A204.1 (cell line): ENCODE measurements around the gene TOGARAM2.

Source experiments
- FAIRE-seq: peaks from 2 replicates; lab custom pipeline; 2012; peaks lifted over from hg19 to GRCh38; lab: Jason Lieb, UNC

The TOGARAM2 gene

GRCh38 chr2:29023188-29023587 lies 42.1 kb downstream of the TOGARAM2 start:
- no peak for FAIRE-seq

- FAIRE-seq = no peak
Measured at GRCh38 chr2:29024882-29025430, 43.9 kb downstream of the TOGARAM2 start.

GRCh38 chr2:29025711-29026110 lies 44.6 kb downstream of the TOGARAM2 start:
- FAIRE-seq = no peak

- FAIRE-seq = no peak
Measured at GRCh38 chr2:29031046-29031445, 49.9 kb downstream of the TOGARAM2 start.

GRCh38 chr2:29032189-29032588 lies 51.1 kb downstream of the TOGARAM2 start:
- FAIRE-seq = no peak

GRCh38 chr2:29033172-29033571 lies 52.1 kb downstream of the TOGARAM2 start:
- no peak for FAIRE-seq

- FAIRE-seq = no peak
Measured at GRCh38 chr2:29033656-29034055, 52.6 kb downstream of the TOGARAM2 start.

- FAIRE-seq = no peak
Measured at GRCh38 chr2:29035016-29035745, 54.1 kb downstream of the TOGARAM2 start.

- FAIRE-seq = no peak
Measured at GRCh38 chr2:29039718-29040480, 58.8 kb downstream of the TOGARAM2 start.

GRCh38 chr2:29040552-29040951 lies 59.5 kb downstream of the TOGARAM2 start:
- FAIRE-seq = no peak

GRCh38 chr2:29041161-29041660 lies 60.1 kb downstream of the TOGARAM2 start:
- no peak for FAIRE-seq

GRCh38 chr2:29042561-29043075 lies 61.5 kb downstream of the TOGARAM2 start:
- no peak for FAIRE-seq

GRCh38 chr2:29044459-29044858 lies 63.4 kb downstream of the TOGARAM2 start:
- no peak for FAIRE-seq

- no peak for FAIRE-seq
Measured at GRCh38 chr2:29046321-29046720, 65.2 kb downstream of the TOGARAM2 start.

- FAIRE-seq = no peak
Measured at GRCh38 chr2:29047083-29047845, 66.2 kb downstream of the TOGARAM2 start.

GRCh38 chr2:29050591-29050990 lies 69.5 kb downstream of the TOGARAM2 start:
- no peak for FAIRE-seq

- FAIRE-seq = no peak
Measured at GRCh38 chr2:29051730-29052129, 70.6 kb downstream of the TOGARAM2 start.

- FAIRE-seq = no peak
Measured at GRCh38 chr2:29052807-29053206, 71.7 kb downstream of the TOGARAM2 start.

GRCh38 chr2:29053223-29053622 lies 72.1 kb downstream of the TOGARAM2 start:
- no peak for FAIRE-seq

- FAIRE-seq = no peak
Measured at GRCh38 chr2:29053670-29054400, 72.7 kb downstream of the TOGARAM2 start.

- no peak for FAIRE-seq
Measured at GRCh38 chr2:29054430-29054829, 73.3 kb downstream of the TOGARAM2 start.

- FAIRE-seq = no peak
Measured at GRCh38 chr2:29055601-29056000, 74.5 kb downstream of the TOGARAM2 start.
